Esophagus (tissue), 2 donors: ENCODE results near the gene ATXN7. TPM values are rescaled to one million over a fixed set of nuclear protein-coding genes. Genes with fewer than 3 reads are reported as not detected.

Source experiments
- H3K27ac ChIP-seq, 2 donors: one replicate each; pipeline ENCODE4 v1.5.1; 2013; ENCODE audit warnings: low read depth in 2 of 2, mild to moderate bottlenecking in 2 of 2, inconsistent platforms in 1 of 2, low read length in 1 of 2, moderate library complexity in 1 of 2
- H3K27me3 ChIP-seq, 2 donors: one replicate each; pipeline ENCODE4 v1.6.1; 2013; ENCODE audit warnings: low read length in 2 of 2, control low read depth in 1 of 2, mild to moderate bottlenecking in 1 of 2; ENCODE audit not compliant: insufficient read depth in 2 of 2, control insufficient read depth in 1 of 2
- H3K36me3 ChIP-seq, 2 donors: one replicate each; pipeline ENCODE4 v1.6.1; 2013; ENCODE audit warnings: low read length in 1 of 2; ENCODE audit not compliant: control insufficient read depth in 2 of 2, insufficient read depth in 2 of 2
- H3K4me1 ChIP-seq, 2 donors: one replicate each; pipeline ENCODE4 v1.6.1; 2013; ENCODE audit warnings: low read length in 1 of 2; ENCODE audit not compliant: control insufficient read depth in 2 of 2, insufficient read depth in 2 of 2
- H3K4me3 ChIP-seq, 2 donors: one replicate each; pipeline ENCODE4 v1.5.1; 2013; ENCODE audit warnings: low read length in 2 of 2, mild to moderate bottlenecking in 2 of 2, low read depth in 1 of 2, moderate library complexity in 1 of 2
- H3K9me3 ChIP-seq, 2 donors: one replicate each; pipeline ENCODE4 v1.6.1; 2013; ENCODE audit warnings: mild to moderate bottlenecking in 2 of 2, low read depth in 1 of 2, low read length in 1 of 2, moderate library complexity in 1 of 2; ENCODE audit not compliant: control insufficient read depth in 2 of 2, insufficient read depth in 1 of 2
- WGBS, 2 donors: extraction: QIAGEN DNeasy Blood & Tissue Kit; methylation state at CpG; one replicate each; pipeline ENCODE4 v1.1.7; 2013; 5-methylcytosine and 5-hydroxymethylcytosine counted together
- polyA plus RNA-seq, 2 donors: library from polyadenylated mRNA; stranded (reverse); fragments of 200-250 nt; gene quantifications; one replicate each; pipeline ENCODE4 v1.2.3, GENCODE V29; 2013
- donor health status: healthy with polysubstance abuse.
- donor health status: Bipolar disorder and iron deficiency.

The ATXN7 gene
- polyA plus RNA-seq, 2 donors, result 2.6 to 5.9 TPM

DNA sequence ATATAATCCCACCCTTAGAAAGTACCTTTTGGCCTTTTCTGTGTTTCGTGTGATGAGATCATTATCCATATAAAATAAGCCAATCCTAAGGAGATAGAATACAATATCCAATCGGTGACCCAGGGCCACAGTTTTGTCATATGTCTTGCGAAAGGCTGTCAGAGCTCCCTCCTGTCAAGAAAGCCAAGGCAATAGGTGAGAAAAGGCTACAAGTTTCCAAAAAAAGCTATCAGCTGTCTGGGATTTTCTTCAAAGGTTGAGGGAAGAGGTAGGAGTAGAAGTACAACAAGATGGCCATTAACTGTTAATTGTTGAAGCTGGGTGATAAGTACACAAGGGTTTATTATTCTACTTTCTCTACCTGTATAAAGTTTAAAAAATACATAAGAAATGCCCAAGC lies 155.6 kb downstream of the ATXN7 start:
- Histone ChIP-seq H3K27me3 (no peaks in the 10 kb centered on the region), H3K27ac (no peak overlapping the region), H3K9me3 (no peaks in the 10 kb centered on the region), H3K4me1 (no peaks in the 10 kb centered on the region), H3K4me3 (no peak overlapping the region), H3K36me3 (peaks cover 4 to 14% of the 10 kb centered on the region in 2 donors)
- 82 to 87% methylated on average over 3 of the region's 3 CpGs for WGBS, 2 donors

DNA sequence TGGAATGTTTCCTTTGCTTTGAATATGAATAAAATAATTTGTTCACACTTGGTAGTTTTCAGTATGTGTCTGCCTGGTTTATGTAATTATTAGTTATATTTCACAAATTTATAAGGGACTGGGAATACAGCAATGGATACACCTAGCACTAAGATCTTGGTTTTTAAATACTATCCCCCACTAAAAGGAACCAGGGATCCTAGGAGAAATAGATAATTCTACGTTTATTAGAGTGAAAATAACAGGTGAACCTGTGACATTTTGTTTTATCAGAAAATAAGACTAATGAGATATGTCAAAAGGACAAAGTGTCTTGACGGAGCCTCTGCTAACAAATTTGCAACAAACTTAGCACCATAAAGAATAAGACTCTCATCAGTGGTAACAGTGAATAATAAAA lies 156.2 kb downstream of the ATXN7 start:
- no peaks in the 10 kb centered on the region for H3K27me3 ChIP-seq
- H3K36me3 ChIP-seq, result peaks cover 1 to 8% of the 10 kb centered on the region in 2 donors
- no peaks in the 10 kb centered on the region for H3K9me3 ChIP-seq
- H3K4me1 ChIP-seq, result no peaks in the 10 kb centered on the region
- no peak overlapping the region for H3K4me3 ChIP-seq
- no peak overlapping the region for H3K27ac ChIP-seq
- WGBS, 2 donors, result 79 to 84% methylated on average over 2 of the region's 2 CpGs

DNA sequence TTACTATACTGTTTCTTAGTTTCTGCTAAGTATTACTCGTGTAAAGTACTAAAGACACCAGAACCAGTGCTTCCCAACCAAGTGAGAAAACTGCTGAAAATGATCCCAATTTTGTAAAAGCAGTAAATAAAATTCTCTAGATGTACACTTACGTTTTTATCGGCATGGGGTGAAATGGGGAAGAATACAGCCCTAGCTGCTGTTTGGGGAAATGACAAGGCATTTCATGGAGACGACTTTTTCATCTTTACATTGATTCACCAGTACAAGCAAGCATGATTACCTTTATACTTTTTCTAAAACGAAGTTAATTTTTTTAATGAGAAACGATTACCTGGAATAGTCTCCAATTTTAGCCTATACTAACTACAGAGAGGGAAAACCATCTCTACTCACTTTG lies 158.3 kb downstream of the ATXN7 start:
- no peaks in the 10 kb centered on the region for H3K9me3 ChIP-seq
- H3K4me3 ChIP-seq, result peak overlapping the region in 1 of 2 donors; percentile 96
- whole genome bisulfite sequencing, 2 donors, result 68 to 82% methylated on average over 6 of the region's 6 CpGs
- H3K4me1 ChIP-seq, result no peaks in the 10 kb centered on the region
- H3K27me3 ChIP-seq, result no peaks in the 10 kb centered on the region
- no peak overlapping the region for H3K27ac ChIP-seq
- peaks cover 0 to 7% of the 10 kb centered on the region in 2 donors for H3K36me3 ChIP-seq

DNA sequence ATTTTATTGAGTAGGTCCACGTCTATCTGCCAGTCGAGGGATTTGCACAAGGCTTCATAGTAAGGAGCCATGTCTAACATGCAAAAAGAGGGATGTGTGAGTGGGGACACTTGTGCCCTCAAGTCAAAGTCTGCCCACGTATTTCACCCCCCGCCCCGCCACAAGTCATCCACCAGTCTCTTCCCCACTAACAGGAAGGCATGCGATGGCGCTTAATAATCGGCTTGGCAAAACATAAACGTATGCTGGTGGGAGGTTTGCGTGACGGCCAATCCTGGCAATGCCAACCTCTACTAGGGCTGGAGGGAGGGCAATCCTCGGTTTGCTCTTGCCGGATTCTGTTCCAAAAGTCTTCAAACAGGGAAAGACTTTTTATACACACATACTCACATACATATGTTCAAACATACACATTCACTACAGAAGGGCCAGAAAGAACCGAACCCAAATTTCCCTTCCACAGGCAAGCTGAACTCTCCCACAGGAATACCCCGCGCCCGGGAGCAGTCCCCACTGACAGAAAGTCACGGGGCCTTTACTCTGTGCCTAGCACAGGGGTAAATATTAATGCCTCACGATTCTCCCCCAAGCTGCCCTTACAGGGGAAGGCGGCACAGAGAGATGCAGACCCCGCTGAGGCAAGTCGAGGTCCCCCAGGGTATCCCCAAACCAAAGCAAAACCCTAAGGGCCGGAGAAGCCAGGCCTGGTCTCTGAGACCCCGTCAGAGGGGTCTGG lies 159.0 kb downstream of the ATXN7 start:
- Histone ChIP-seq H3K9me3 (no peaks in the 10 kb centered on the region), H3K36me3 (peaks cover 0 to 7% of the 10 kb centered on the region in 2 donors), H3K27ac (peak overlapping the region; percentile 77 to 91), H3K27me3 (no peaks in the 10 kb centered on the region), H3K4me1 (no peaks in the 10 kb centered on the region), H3K4me3 (peak overlapping the region; percentile 95 to 96)
- 11 to 16% methylated on average over 24 of the region's 24 CpGs for WGBS, 2 donors

DNA sequence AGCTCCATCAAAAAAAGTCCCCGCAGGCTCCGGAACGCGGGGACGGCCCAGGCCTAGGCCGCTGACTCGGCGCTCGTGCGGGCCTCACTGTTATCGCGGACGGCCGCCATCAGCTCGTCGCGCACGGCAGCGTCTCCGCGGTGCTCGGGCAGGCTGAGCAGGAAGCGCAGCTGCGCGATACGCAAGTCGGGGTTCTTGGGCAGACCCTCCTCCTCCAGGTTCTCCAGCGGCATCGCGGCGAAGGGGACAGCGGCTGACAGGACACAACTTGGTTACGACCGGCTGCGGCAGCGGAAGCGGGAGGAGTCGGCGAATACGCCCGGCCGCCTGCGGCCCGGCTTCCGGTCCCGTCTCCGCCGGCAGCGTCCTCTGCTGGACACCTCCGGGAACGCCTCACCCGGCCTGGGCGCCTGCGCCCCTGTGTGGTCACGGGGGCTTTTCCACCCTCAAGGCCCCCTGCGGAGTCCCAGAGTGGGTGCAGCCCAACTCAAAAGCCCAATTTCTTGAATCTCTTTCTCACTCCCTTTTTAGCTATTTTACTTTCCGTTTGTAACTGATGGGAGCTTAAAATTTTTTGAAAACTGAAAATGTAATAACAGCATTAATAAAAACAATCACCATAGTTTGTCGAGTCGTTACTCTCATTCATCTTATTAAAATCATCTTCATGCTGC lies 159.7 kb downstream of the ATXN7 start, which contains the start of gene PSMD6:
PSMD6 (minus strand) TSS at position 308 of the 674 bp plus-strand sequence; CDS start at position 233, 75 bp downstream.
- Histone ChIP-seq H3K4me3 (peak within 1 kb of the TSS; percentile 95 to 96), H3K27ac (peak within 1 kb of the TSS; percentile 77 to 91), H3K9me3 (no peaks in the 10 kb centered on the region), H3K36me3 (peaks cover 0 to 4% of the 10 kb centered on the region in 2 donors), H3K4me1 (no peaks in the 10 kb centered on the region), H3K27me3 (no peaks in the 10 kb centered on the region)
- WGBS, 2 donors, result 1% methylated on average over 59 of the region's 59 CpGs

DNA sequence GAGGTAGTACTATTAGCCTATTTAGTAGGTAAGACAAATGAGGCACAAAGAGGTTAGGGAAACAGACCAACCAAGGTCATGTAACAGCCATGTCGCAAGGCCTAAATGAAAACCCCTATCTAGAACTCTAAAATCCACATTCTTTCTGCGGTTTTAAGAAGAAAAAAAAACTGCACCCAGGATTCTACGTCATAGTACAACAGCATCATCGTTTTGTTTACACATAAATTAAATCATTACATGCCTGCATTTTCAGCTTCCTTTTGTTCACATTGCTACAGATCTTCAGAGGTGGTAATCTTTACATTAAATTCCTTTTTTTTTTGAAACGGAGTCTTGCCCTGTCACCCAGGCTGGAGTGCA lies 160.2 kb downstream of the ATXN7 start:
- no peaks in the 10 kb centered on the region for H3K9me3 ChIP-seq
- WGBS, 2 donors, result 63 to 68% methylated on average over 5 of the region's 5 CpGs
- H3K4me3 ChIP-seq, result no peak overlapping the region
- peaks cover 0 to 3% of the 10 kb centered on the region in 2 donors for H3K36me3 ChIP-seq
- H3K27me3 ChIP-seq, result no peaks in the 10 kb centered on the region
- H3K4me1 ChIP-seq, result no peaks in the 10 kb centered on the region
- H3K27ac ChIP-seq, result no peak overlapping the region

DNA sequence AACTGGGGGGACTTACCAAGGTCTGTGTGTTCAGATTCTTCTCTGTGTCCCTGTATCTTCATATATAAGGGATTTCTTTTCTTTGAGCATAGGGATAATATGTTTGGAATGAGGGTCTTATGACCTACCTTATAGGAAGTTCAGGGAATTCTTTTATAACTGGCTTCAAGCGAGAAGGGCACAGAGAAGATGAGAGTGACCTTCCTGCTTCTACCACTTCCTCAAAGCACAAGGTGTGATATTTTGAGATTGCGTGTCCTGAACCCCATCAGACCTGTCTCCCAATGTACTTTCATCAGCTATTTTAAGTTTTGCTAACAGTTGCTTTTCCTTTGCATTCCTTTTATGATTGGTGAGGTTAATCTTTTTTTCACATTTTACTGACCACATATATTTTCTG lies 162.7 kb downstream of the ATXN7 start:
- Histone ChIP-seq H3K27ac (no peak overlapping the region), H3K36me3 (no peaks in the 10 kb centered on the region), H3K4me3 (no peak overlapping the region), H3K4me1 (no peaks in the 10 kb centered on the region), H3K9me3 (no peaks in the 10 kb centered on the region), H3K27me3 (no peaks in the 10 kb centered on the region)
- WGBS, 2 donors, result 82 to 86% methylated on average over 2 of the region's 2 CpGs

DNA sequence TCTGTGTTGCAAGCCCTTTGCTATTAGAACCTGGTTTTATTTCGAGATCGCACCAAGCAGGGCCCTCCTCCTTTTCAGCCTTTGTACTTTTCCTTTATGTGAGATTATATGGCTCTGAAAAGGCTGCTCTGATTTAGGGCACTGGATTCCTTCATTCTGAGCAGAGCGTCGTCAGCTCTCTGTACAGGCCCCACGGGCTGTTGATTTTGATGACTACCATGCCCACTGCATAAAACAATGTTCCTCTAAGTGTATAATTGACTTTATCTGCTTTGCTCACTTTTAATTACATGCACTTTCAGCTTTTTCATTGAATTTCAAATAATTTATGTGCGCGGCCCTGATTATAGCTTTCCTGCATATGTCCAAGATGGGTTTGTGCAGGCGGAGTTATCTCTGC lies 164.0 kb downstream of the ATXN7 start:
- H3K27ac ChIP-seq, result no peak overlapping the region
- H3K36me3 ChIP-seq, result no peaks in the 10 kb centered on the region
- H3K4me1 ChIP-seq, result no peaks in the 10 kb centered on the region
- no peaks in the 10 kb centered on the region for H3K9me3 ChIP-seq
- H3K27me3 ChIP-seq, result no peaks in the 10 kb centered on the region
- WGBS, 2 donors, result 88 to 89% methylated on average over 8 of the region's 8 CpGs
- no peak overlapping the region for H3K4me3 ChIP-seq

DNA sequence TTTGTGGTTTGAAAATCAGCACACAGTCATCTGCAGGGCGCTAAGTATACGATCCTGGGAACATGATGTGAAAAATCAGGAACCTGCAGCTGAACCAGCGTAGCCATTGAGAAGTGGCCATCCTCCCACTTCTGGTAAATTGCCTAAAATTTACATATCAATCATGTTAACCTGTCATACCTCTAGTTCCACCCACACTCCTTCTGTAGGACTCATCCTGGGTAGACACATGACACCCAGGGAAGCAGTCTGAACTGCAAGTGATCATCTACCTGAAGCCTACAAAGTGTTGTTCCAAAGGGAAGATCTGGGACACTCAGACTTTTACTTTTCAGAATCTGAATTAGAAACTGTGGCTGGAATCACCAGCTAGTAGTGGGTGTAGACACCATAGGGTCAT lies 165.1 kb downstream of the ATXN7 start:
- Histone ChIP-seq H3K4me3 (no peak overlapping the region), H3K36me3 (no peaks in the 10 kb centered on the region), H3K9me3 (peaks cover 0 to 1% of the 10 kb centered on the region in 2 donors), H3K4me1 (no peaks in the 10 kb centered on the region), H3K27ac (no peak overlapping the region), H3K27me3 (no peaks in the 10 kb centered on the region)
- WGBS, 2 donors, result 63 to 67% methylated on average over 3 of the region's 3 CpGs
